GM12874 (cell line): ENCODE results near the gene IL1RAPL2.

Source experiments
- TF ChIP-seq, protein P1 (sequence below): IDR thresholded peaks from 2 replicates; pipeline ENCODE4 v1.5.1; 2011; ENCODE audit warnings: low read depth, mild to moderate bottlenecking, control low read depth, low read length, moderate library complexity; ENCODE audit not compliant: insufficient read depth

IL1RAPL2 gene

DNA sequence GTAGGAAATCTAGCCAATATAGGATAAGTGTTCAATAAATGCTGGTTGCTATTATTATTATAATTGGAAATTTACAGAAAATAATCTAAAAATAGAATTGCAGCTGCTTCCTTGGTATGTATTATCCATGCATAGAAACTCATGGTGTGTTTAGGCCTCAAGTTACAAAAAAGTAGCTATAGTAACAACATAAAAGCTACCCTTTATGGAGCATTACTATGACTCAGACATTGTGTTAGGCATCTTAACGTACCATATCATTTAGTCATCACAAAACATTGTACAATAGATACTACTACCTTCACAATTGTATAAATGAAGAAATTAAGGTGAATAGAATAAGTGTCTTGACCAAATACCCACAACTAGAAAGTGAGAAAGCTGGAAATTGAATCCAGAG is 1129.5 kb downstream of the IL1RAPL2 start:
- TF ChIP-seq, protein P1, sequence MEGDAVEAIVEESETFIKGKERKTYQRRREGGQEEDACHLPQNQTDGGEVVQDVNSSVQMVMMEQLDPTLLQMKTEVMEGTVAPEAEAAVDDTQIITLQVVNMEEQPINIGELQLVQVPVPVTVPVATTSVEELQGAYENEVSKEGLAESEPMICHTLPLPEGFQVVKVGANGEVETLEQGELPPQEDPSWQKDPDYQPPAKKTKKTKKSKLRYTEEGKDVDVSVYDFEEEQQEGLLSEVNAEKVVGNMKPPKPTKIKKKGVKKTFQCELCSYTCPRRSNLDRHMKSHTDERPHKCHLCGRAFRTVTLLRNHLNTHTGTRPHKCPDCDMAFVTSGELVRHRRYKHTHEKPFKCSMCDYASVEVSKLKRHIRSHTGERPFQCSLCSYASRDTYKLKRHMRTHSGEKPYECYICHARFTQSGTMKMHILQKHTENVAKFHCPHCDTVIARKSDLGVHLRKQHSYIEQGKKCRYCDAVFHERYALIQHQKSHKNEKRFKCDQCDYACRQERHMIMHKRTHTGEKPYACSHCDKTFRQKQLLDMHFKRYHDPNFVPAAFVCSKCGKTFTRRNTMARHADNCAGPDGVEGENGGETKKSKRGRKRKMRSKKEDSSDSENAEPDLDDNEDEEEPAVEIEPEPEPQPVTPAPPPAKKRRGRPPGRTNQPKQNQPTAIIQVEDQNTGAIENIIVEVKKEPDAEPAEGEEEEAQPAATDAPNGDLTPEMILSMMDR = no peak

DNA sequence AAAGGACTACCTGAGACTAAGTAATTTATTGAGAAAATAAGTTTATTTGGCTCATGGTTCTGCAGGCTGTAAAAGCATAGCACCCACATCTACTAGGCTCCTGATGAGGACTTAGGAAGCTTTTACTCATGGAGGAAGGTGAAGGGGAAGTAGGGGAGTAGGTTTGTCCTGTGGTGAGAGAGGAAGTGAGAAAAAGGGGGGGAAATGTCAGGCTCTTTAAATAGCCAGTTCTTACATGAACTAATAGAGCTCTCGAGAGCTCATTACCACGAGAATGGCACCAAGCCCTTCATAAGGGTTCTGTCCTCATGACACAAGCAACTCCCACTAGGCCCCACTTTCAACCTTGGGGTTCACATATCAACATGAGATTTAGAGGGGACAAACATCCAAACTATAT is 1130.9 kb downstream of the IL1RAPL2 start:
- TF ChIP-seq, protein P1 = no peak

- TF ChIP-seq, protein P1 = no peak
Measured at GRCh38 chrX:105697984-105698781, 1132.2 kb downstream of the IL1RAPL2 start.

- TF ChIP-seq, protein P1 = no peak
Measured at GRCh38 chrX:105700331-105700730, 1134.3 kb downstream of the IL1RAPL2 start.

GRCh38 chrX:105701310-105702052 is 1135.5 kb downstream of the IL1RAPL2 start:
- TF ChIP-seq, protein P1 = no peak

- TF ChIP-seq, protein P1 = no peak
Measured at GRCh38 chrX:105703876-105704275, 1137.9 kb downstream of the IL1RAPL2 start.

DNA sequence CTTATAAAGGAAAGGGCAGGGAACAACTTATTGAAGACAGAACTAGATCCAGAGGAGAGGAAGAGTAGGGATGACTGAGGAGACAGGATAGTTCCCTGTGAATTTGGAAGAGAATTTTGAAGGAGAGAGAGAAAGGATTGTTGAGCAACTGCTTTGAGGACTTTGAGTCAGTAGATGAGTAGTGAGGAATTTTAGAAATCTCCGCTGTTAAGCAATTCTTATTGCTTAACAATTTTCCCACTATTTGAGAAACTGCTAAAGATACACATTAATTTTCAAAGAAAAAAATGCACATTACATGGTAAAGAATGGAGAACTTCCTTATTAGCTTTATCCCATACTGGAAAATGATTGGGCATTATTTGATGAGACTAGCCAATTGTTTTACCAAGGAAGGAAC is 1140.0 kb downstream of the IL1RAPL2 start:
- TF ChIP-seq, protein P1 = no peak
